GM12892 (cell line): ENCODE results near the gene BICC1.

ENCODE experiments used
- POLR2A ChIP-seq: IDR thresholded peaks from 2 replicates; pipeline ENCODE4 v1.6.1; 2011; ENCODE audit warnings: low read depth, low read length, control low read depth
- POLR2AphosphoS5 ChIP-seq: IDR thresholded peaks from 2 replicates; pipeline ENCODE4 v1.6.1; 2011; ENCODE audit warnings: low read depth, low read length, control low read depth
- TAF1 ChIP-seq: IDR thresholded peaks from 2 replicates; pipeline ENCODE4 v1.6.1; 2011; ENCODE audit warnings: low read depth, mild to moderate bottlenecking, control low read depth, low read length, borderline replicate concordance

- TF ChIP-seq POLR2A (no peak), TAF1 (no peak), POLR2AphosphoS5 (no peak)
Observed at GRCh38 chr10:58511765-58512490, 744 bp upstream of the BICC1 start.
